ENCODE data around the gene KCNQ1. TPM values are rescaled to one million over a fixed set of nuclear protein-coding genes. Genes with fewer than 3 reads are reported as not detected.

The KCNQ1 gene
- total and polyA plus RNA-seq, 2 donors (not counting 3 experiments of a cell fraction or from before 2014, with no cell fraction given) = 0.07 to 0.09 TPM

DNA sequence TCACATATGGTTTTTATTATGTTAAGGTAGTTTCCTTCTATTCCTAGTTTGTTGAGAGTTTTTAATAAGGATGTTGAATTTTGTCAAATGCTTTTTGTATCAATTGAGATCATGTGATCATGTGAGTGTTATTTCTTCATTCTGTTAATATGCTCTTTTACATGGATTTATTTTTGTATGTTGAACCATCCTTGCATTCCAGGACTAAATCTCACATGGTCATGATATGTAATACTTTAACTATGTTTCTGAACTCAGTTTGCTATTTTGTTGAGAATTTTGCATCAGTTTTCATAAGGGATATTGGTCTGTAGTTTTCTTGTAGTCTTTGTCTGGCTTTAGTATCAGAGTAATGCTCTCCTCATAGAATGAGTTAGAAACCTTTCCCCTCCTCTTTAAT is 43.2 kb downstream of the KCNQ1 start:
- Histone ChIP-seq H3K9ac (replicated peaks; ENCODE audit: extremely low read depth, insufficient read depth, low read length) (no peak overlapping the region), H2AFZ (ENCODE audit: low read depth, low read length) (no peak overlapping the region), H3K9me3 (replicated peaks; ENCODE audit: control insufficient read depth, insufficient read depth, low read length) (no peaks in the 10 kb centered on the region), H4K20me1 (replicated peaks; ENCODE audit: control insufficient read depth, extremely low read depth, insufficient read depth, low read length) (no peaks in the 10 kb centered on the region), H3K4me1 (ENCODE audit: control insufficient read depth, extremely low read depth, insufficient read depth, low read length) (no peaks in the 10 kb centered on the region), H3K79me2 (ENCODE audit: control insufficient read depth, insufficient read depth, low read length) (no peaks in the 10 kb centered on the region), H3K4me3 (replicated peaks in 1 of 3; ENCODE audit: insufficient read depth in 1 of 3, low read depth in 1 of 3, low read length in 3 of 3) (no peak overlapping the region), H3K9me1 (replicated peaks; ENCODE audit: control insufficient read depth, extremely low read depth, insufficient read depth, low read length) (no peaks in the 10 kb centered on the region), H3K27ac (ENCODE audit: insufficient read depth, low read depth, low read length) (no peak overlapping the region), H3K36me3 (ENCODE audit: control insufficient read depth in 2 of 2, extremely low read depth in 1 of 2, insufficient read depth in 2 of 2, low read length in 2 of 2) (no peaks in the 10 kb centered on the region), H3K4me2 (ENCODE audit: insufficient read depth, low read length) (no peak overlapping the region), H3K27me3 (ENCODE audit: control insufficient read depth in 2 of 2, insufficient read depth in 2 of 2, low read length in 2 of 2) (no peaks in the 10 kb centered on the region)
- POLR2A ChIA-PET = no interaction called here
- DNase-seq (ENCODE audit: low read depth, low spot score) = no peak
- CTCF ChIA-PET = no interaction called here
- no TSS peak for BruUV-seq (replicated peaks)
- FAIRE-seq = no peak
- dilution Hi-C loops (cut with MboI; ENCODE audit: extremely low pct_ligation_motif_present, low sequenced_read_pairs) = no loop called here
- TF ChIP-seq JUN (IDR thresholded peaks at IDR 0.05; ENCODE audit: borderline replicate concordance, insufficient read depth, insufficient read length, low read depth) (no peak), GATA2 (IDR thresholded peaks at IDR 0.05; ENCODE audit: insufficient read depth, insufficient read length, low read depth, low read length) (no peak), POLR2A (IDR thresholded peaks at IDR 0.05; ENCODE audit: low read depth, low read length) (no peak), FOS (IDR thresholded peaks at IDR 0.05; ENCODE audit: borderline replicate concordance, insufficient read depth, low read length) (no peak), MYC (IDR thresholded peaks at IDR 0.05; ENCODE audit: low read depth, low read length) (no peak)
- TF ChIP-seq, protein P1, sequence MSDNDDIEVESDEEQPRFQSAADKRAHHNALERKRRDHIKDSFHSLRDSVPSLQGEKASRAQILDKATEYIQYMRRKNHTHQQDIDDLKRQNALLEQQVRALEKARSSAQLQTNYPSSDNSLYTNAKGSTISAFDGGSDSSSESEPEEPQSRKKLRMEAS (IDR thresholded peaks at IDR 0.05; ENCODE audit: insufficient read depth, insufficient read length) = no peak
- TF ChIP-seq, protein P2, sequence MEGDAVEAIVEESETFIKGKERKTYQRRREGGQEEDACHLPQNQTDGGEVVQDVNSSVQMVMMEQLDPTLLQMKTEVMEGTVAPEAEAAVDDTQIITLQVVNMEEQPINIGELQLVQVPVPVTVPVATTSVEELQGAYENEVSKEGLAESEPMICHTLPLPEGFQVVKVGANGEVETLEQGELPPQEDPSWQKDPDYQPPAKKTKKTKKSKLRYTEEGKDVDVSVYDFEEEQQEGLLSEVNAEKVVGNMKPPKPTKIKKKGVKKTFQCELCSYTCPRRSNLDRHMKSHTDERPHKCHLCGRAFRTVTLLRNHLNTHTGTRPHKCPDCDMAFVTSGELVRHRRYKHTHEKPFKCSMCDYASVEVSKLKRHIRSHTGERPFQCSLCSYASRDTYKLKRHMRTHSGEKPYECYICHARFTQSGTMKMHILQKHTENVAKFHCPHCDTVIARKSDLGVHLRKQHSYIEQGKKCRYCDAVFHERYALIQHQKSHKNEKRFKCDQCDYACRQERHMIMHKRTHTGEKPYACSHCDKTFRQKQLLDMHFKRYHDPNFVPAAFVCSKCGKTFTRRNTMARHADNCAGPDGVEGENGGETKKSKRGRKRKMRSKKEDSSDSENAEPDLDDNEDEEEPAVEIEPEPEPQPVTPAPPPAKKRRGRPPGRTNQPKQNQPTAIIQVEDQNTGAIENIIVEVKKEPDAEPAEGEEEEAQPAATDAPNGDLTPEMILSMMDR (IDR thresholded peaks at IDR 0.05; ENCODE audit: extremely low read depth in 1 of 2, insufficient read depth in 1 of 2, low read depth in 1 of 2, low read length in 2 of 2) = no peak
- intact Hi-C loops (cut with micrococcal nuclease) = no loop called here
